Measurements from ENCODE around the gene ATG5.

The ATG5 gene

DNA sequence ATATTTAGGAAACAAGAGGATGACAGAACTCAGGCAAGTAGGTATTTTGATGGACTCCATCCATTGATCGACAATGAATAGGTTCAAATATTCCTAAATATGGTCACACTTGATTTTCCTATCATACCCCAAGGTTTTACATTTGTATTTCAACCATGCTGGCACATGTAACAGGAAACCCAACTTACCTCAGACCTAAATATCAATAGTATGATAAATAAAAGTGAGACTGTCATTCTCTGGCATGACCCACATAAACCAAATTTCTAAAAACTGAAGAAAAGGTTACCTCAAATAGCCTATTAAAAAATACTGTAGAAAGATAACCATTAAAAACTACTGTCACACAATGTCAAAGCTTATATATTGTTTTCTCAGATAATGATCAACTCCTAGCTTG lies 142.1 kb downstream of the ATG5 start:
- ChIA-PET CTCF (interaction anchor here (1.6 to 3.1 kb wide), 2 partner anchors 11 to 117 kb away, joined by 3 to 14 read pairs; no protein-coding TSS in a partner anchor), POLR2A (interaction anchor here (0.6 to 2.3 kb wide), 2 partner anchors 19 to 72 kb away, joined by 3 to 9 read pairs; no protein-coding TSS in a partner anchor)
- TF ChIP-seq, protein P1, sequence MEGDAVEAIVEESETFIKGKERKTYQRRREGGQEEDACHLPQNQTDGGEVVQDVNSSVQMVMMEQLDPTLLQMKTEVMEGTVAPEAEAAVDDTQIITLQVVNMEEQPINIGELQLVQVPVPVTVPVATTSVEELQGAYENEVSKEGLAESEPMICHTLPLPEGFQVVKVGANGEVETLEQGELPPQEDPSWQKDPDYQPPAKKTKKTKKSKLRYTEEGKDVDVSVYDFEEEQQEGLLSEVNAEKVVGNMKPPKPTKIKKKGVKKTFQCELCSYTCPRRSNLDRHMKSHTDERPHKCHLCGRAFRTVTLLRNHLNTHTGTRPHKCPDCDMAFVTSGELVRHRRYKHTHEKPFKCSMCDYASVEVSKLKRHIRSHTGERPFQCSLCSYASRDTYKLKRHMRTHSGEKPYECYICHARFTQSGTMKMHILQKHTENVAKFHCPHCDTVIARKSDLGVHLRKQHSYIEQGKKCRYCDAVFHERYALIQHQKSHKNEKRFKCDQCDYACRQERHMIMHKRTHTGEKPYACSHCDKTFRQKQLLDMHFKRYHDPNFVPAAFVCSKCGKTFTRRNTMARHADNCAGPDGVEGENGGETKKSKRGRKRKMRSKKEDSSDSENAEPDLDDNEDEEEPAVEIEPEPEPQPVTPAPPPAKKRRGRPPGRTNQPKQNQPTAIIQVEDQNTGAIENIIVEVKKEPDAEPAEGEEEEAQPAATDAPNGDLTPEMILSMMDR (IDR thresholded peaks at IDR 0.05; ENCODE audit: insufficient read depth, low read length, missing control alignments), result no peak
- H3K4me3 ChIP-seq (ENCODE audit: low read depth, low read length), result no peak overlapping the region
- no peak for DNase-seq (ENCODE audit: low read depth, low spot score)

DNA sequence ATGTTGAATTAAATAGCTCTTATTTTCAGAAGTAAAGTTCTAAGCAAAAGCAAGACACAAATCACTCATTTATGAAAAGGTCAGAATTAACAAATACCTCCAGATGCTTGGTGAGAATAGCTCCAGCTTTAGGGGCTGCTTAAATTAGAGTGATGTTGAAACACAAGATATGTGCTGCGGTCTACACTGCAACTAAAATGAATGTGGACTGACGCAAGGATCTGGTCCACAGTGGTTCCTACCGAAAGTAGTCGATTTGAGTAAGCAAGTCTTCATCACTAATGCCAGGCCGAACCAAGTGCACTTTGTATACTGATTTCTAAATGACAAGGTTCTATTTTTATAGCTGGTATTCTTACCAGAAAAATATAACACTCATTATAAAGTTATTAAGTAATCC lies 143.1 kb downstream of the ATG5 start:
- TF ChIP-seq, protein P1 (IDR thresholded peaks at IDR 0.05; ENCODE audit: insufficient read depth, low read length, missing control alignments), result no peak
- no peak overlapping the region for H3K4me3 ChIP-seq (ENCODE audit: low read depth, low read length)
- CTCF ChIA-PET, result interaction anchor here (0.8 to 3.1 kb wide), 5 partner anchors 12 to 751 kb away, joined by 3 to 14 read pairs (median 3); no protein-coding TSS in a partner anchor
- POLR2A ChIA-PET, result interaction anchor here (0.6 to 2.7 kb wide), 8 partner anchors 10 to 411 kb away, joined by 3 to 9 read pairs (median 3); no protein-coding TSS in a partner anchor
- no peak for DNase-seq (ENCODE audit: low read depth, low spot score)

DNA sequence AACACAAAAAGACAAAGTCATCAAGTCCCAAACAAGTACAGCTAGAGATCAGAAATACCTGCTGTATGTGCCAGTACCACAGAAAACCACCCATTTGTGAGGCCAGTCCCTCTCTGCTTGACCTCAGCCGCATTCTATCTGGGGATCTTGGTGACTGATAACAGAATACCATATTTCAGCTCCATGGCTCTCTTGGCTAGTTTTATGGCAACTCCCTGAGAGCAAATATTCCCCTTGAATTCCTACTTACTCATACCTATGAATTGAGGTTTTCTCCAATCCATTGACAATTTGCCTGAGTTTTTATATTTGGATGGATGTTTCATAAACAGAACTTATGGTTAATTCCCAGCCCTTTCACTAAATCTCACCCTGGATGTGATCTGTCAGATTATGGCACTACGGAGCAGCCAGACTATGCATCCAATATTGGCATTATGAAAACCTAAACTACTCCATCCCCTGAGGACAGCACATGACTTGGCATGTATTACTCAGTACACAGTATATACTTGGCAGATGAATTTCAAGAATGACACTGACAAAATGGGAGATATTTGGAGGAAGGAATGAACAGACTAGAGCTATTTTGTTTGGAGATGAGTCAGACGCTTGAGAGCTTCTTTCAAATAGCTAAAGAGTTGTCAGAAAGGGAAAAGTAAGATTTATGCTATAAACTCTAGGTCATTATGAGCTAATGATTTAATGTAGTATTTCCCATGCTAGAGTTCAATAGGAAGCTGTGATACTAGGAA lies 143.7 kb downstream of the ATG5 start:
- POLR2A ChIA-PET, result interaction anchor here (0.6 to 2.7 kb wide), 7 partner anchors 11 to 189 kb away, joined by 3 to 9 read pairs (median 3); no protein-coding TSS in a partner anchor
- CTCF ChIA-PET, result interaction anchor here (0.8 to 3.1 kb wide), 5 partner anchors 13 to 751 kb away, joined by 3 to 14 read pairs (median 3); no protein-coding TSS in a partner anchor
- peak; percentile 83 for DNase-seq (ENCODE audit: low read depth, low spot score)
- TF ChIP-seq, protein P1 (IDR thresholded peaks at IDR 0.05; ENCODE audit: insufficient read depth, low read length, missing control alignments), result no peak
- H3K4me3 ChIP-seq (ENCODE audit: low read depth, low read length), result no peak overlapping the region

DNA sequence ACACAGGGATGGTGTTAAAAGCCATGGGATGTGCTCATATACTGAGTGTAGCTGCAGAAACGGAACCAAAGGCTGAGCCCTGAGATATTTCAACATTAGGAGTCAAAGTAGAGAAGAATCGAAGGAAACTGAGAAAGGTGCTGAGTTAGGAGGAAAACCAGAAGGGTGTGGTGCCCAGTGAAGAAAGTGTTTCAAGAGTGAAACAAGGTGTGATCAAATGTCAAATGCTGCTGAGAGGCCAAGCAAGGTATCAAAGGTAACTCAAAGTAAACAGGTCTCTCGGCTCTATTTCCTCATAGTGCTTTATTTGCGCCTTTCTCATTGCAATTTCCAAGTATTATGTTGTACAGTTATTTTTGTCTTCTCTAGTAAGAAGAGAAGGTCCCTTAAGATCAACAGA lies 145.4 kb downstream of the ATG5 start:
- POLR2A ChIA-PET, result interaction anchor here (2.7 kb wide), 1 partner anchor 13 kb away, joined by 9 read pairs; no protein-coding TSS in a partner anchor
- no peak for DNase-seq (ENCODE audit: low read depth, low spot score)
- TF ChIP-seq, protein P1 (IDR thresholded peaks at IDR 0.05; ENCODE audit: insufficient read depth, low read length, missing control alignments), result no peak
- H3K4me3 ChIP-seq (ENCODE audit: low read depth, low read length), result no peak overlapping the region
- CTCF ChIA-PET, result no interaction called here

DNA sequence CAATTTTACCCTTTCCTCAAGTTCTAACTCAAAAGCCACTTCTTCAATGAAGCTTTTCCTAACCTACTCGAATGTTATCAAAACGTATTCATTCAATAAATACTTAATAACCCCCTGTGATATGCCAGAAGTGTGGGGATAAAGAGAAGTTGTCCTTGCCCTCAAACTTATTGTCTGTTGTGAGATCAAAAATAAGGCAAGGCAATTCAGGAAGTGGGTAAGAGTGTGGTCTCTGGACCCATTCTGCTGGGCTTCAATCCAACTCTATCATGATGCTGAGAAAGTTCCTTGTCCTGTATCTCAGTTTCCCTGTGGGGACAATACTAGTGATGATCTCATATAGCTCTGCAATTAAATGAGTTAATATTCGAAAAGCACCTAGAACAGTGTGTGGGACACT lies 146.7 kb downstream of the ATG5 start:
- POLR2A ChIA-PET, result interaction anchor here (1.0 kb wide), 1 partner anchor 15 kb away, joined by 3 read pairs; no protein-coding TSS in a partner anchor
- CTCF ChIA-PET, result interaction anchor here (1.1 kb wide), 2 partner anchors 13 to 122 kb away, joined by 3 read pairs; no protein-coding TSS in a partner anchor

More for the DNA sequence above, 146.7 kb downstream of the ATG5 start:
- TF ChIP-seq, protein P1 (IDR thresholded peaks at IDR 0.05; ENCODE audit: insufficient read depth, low read length, missing control alignments), result no peak
- DNase-seq (ENCODE audit: low read depth, low spot score), result no peak
- no peak overlapping the region for H3K4me3 ChIP-seq (ENCODE audit: low read depth, low read length)

All from AG04449 (cell line).